Measurements from ENCODE around the gene KLHL40. TPM values are rescaled to one million over a fixed set of nuclear protein-coding genes. Genes with fewer than 3 reads are reported as not detected.
A peak's percentile ranks its signal among the peaks of the same experiment; 100 is the strongest.

The KLHL40 gene
- polyA plus RNA-seq, 1 donor (not counting 4 experiments of a cell fraction or from before 2014, with no cell fraction given) = not detected

DNA sequence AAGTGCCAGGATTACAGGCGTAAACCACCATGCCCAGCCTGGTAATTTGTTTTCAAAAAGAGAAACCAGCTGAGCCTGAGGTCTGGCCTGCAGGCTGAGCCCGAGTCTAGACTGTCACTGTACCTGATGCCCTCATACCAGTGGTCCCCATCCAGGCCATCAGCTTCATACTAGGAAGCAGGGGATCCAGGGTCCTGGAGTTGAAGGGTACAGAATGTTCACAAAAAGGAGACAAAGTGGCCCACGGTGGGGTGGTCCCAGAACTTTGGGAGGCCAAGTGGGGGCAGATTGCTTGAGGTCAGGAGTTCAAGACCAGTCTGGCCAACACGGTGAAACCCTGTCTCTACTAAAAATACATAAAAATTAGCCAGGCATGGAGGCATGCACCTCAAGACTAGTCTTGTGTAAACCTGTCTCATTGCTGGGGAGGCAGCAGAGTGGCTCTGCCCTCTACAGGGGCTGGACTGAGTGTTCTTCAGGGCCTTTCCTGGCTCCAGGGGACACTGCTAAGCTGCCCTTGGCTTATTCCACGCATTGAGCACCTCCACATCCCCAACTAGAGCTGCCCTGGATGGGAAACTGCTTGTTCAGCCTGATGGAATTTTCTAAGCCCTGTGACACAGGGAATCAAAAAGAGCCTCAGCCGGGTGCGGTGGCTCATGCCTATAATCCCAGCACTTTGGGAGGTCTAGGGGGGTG is 25.1 kb downstream of the KLHL40 start:
- FAIRE-seq (no peak), DNase-seq (ENCODE audit: low read depth, low spot score) (no peak)
- no peak overlapping the region for H3K9ac ChIP-seq (ENCODE audit: control insufficient read depth, extremely low read depth, insufficient read depth, low read length)
- dilution Hi-C loops (cut with MboI; ENCODE audit: extremely low pct_ligation_motif_present, low sequenced_read_pairs) = no loop called here
- no peak overlapping the region for H3K4me3 ChIP-seq (ENCODE audit: control insufficient read depth in 2 of 3, extremely low read depth in 1 of 3, insufficient read depth in 2 of 3, low read depth in 1 of 3, low read length in 3 of 3)
- no peaks in the 10 kb centered on the region for H3K9me3 ChIP-seq (ENCODE audit: control insufficient read depth, low read depth, low read length)
- no peaks in the 10 kb centered on the region for H3K27me3 ChIP-seq (ENCODE audit: control insufficient read depth, extremely low read depth, insufficient read depth, low read length)
- H3K9me1 ChIP-seq (ENCODE audit: control insufficient read depth, extremely low read depth, insufficient read depth, low read length) = no peaks in the 10 kb centered on the region
- H3K36me3 ChIP-seq (ENCODE audit: control insufficient read depth in 2 of 2, extremely low read depth in 1 of 2, insufficient read depth in 2 of 2, low read length in 2 of 2) = no peaks in the 10 kb centered on the region
- no peaks in the 10 kb centered on the region for H3K79me2 ChIP-seq (ENCODE audit: control insufficient read depth, insufficient read depth, low read length)
- TF ChIP-seq EZH2 (IDR thresholded peaks at IDR 0.05; ENCODE audit: low read length) = no peak
- TF ChIP-seq, protein P1, sequence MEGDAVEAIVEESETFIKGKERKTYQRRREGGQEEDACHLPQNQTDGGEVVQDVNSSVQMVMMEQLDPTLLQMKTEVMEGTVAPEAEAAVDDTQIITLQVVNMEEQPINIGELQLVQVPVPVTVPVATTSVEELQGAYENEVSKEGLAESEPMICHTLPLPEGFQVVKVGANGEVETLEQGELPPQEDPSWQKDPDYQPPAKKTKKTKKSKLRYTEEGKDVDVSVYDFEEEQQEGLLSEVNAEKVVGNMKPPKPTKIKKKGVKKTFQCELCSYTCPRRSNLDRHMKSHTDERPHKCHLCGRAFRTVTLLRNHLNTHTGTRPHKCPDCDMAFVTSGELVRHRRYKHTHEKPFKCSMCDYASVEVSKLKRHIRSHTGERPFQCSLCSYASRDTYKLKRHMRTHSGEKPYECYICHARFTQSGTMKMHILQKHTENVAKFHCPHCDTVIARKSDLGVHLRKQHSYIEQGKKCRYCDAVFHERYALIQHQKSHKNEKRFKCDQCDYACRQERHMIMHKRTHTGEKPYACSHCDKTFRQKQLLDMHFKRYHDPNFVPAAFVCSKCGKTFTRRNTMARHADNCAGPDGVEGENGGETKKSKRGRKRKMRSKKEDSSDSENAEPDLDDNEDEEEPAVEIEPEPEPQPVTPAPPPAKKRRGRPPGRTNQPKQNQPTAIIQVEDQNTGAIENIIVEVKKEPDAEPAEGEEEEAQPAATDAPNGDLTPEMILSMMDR (optimal IDR thresholded peaks at IDR 0.05 in 1 of 3, IDR thresholded peaks at IDR 0.05 in 1 of 3, conservative IDR thresholded peaks at IDR 0.05 in 1 of 3; ENCODE audit: extremely low read depth in 1 of 3, insufficient read depth in 2 of 3, low read length in 3 of 3) = no peak
- H4K20me1 ChIP-seq (ENCODE audit: control insufficient read depth, extremely low read depth, insufficient read depth, low read length) = peaks cover 4% of the 10 kb centered on the region
- no peak overlapping the region for H3K4me2 ChIP-seq (ENCODE audit: control insufficient read depth, extremely low read depth, insufficient read depth, low read depth, low read length)
- no peaks in the 10 kb centered on the region for H3K4me1 ChIP-seq (ENCODE audit: control insufficient read depth, extremely low read depth, insufficient read depth, low read length)
- no peak overlapping the region for H3K27ac ChIP-seq (ENCODE audit: control insufficient read depth, insufficient read depth, low read length)
- H2AFZ ChIP-seq (ENCODE audit: control insufficient read depth, low read length) = no peak overlapping the region

- no peaks in the 10 kb centered on the region for H3K36me3 ChIP-seq (ENCODE audit: control insufficient read depth in 2 of 2, extremely low read depth in 1 of 2, insufficient read depth in 2 of 2, low read length in 2 of 2)
- H3K4me2 ChIP-seq (ENCODE audit: control insufficient read depth, extremely low read depth, insufficient read depth, low read depth, low read length) = no peak overlapping the region
- dilution Hi-C loops (cut with MboI; ENCODE audit: extremely low pct_ligation_motif_present, low sequenced_read_pairs) = no loop called here
- H3K79me2 ChIP-seq (ENCODE audit: control insufficient read depth, insufficient read depth, low read length) = no peaks in the 10 kb centered on the region
- no peak for DNase-seq (ENCODE audit: low read depth, low spot score)
- no peak overlapping the region for H3K4me3 ChIP-seq (ENCODE audit: control insufficient read depth in 2 of 3, extremely low read depth in 1 of 3, insufficient read depth in 2 of 3, low read depth in 1 of 3, low read length in 3 of 3)
- H3K9me1 ChIP-seq (ENCODE audit: control insufficient read depth, extremely low read depth, insufficient read depth, low read length) = no peaks in the 10 kb centered on the region
- H3K9ac ChIP-seq (ENCODE audit: control insufficient read depth, extremely low read depth, insufficient read depth, low read length) = no peak overlapping the region
- no peak for TF ChIP-seq EZH2 (IDR thresholded peaks at IDR 0.05; ENCODE audit: low read length)
- TF ChIP-seq, protein P1 (optimal IDR thresholded peaks at IDR 0.05 in 1 of 3, IDR thresholded peaks at IDR 0.05 in 1 of 3, conservative IDR thresholded peaks at IDR 0.05 in 1 of 3; ENCODE audit: extremely low read depth in 1 of 3, insufficient read depth in 2 of 3, low read length in 3 of 3) = peak in 2 of 3 experiments; percentile 6 to 20
- H3K4me1 ChIP-seq (ENCODE audit: control insufficient read depth, extremely low read depth, insufficient read depth, low read length) = no peaks in the 10 kb centered on the region
- H2AFZ ChIP-seq (ENCODE audit: control insufficient read depth, low read length) = no peak overlapping the region
- no peak overlapping the region for H3K27ac ChIP-seq (ENCODE audit: control insufficient read depth, insufficient read depth, low read length)
- H3K27me3 ChIP-seq (ENCODE audit: control insufficient read depth, extremely low read depth, insufficient read depth, low read length) = no peaks in the 10 kb centered on the region
- no peak for FAIRE-seq
- no peaks in the 10 kb centered on the region for H3K9me3 ChIP-seq (ENCODE audit: control insufficient read depth, low read depth, low read length)
- H4K20me1 ChIP-seq (ENCODE audit: control insufficient read depth, extremely low read depth, insufficient read depth, low read length) = no peaks in the 10 kb centered on the region
Observed at GRCh38 chr3:42711491-42712343, 26.4 kb downstream of the KLHL40 start.
